Heart left ventricle (tissue), 13 donors: ENCODE results near the gene OR10R2.

Source experiments
- POLR2A ChIP-seq, 2 donors: fragments of 450-650 bp; IDR thresholded peaks; one replicate each; pipeline ENCODE4 v1.6.1; 2017; ENCODE audit warnings: antibody characterized with exemption in 2 of 2, mild to moderate bottlenecking in 2 of 2, moderate library complexity in 2 of 2
- TF ChIP-seq, protein P1 (sequence below), 12 donors: fragments of 200-600 bp; sonication (generic) in 4 of 12; IDR thresholded peaks; one replicate each; pipeline versions ENCODE4 v1.5.0 to v1.8.0; 2018 to 2022; ENCODE audit warnings: antibody characterized with exemption in 12 of 12, mild to moderate bottlenecking in 5 of 12
- donor health status: ischemic (EF 13 %, LVEDD 7.1; RV severe dilation, severe dysfunction).
- donor health status: DM: no; HTN: yes; CAD: no.
- donor health status: DM: no; HTN: no; CAD: no.
- donor health status: ischemic (EF 25% LVEDD 6.9; RV normal size, moderate dysfunction).
- donor health status: ischemic (EF 25% LVEDD 5.7; RV mildly dilated, moderate dysfunction).
- donor health status: ischemic (EF 35%, LVEDD 5.7; RV mildly dilated, moderate dysfunction).
- donor health status: nonischemic (EF 11% LVEDD 7.7; RV severe dilation, severe dysfunction).
- donor health status: DM: yes; HTN: yes; CAD: no.
- donor health status: PGD.
- donor health status: ischemic (EF 29% LVEDD 5.4; RV normal size, mild dysfunction).
- donor health status: nonischemic (EF 23%, LVEDD 6.1; RV moderate dilation, normal function).

DNA sequence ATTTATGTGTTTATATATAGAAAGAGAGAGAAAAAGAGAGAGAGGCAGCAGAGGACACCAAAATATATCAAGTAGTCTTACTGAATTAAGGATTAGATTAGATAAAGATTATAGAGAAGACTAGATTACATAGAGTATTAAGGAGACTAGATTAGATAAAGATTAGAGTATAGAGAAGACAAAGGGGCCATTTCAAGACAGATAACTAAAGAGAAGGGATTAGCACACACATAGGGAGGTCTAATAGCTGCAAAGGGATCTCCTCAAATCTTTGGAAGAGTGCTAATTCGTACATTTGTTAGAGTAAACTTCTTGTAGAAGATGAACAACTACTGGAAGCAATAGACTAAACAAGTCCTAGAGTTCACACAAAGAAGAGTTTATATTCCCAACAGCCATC lies 48.0 kb downstream of the OR10R2 start:
- TF ChIP-seq, protein P1, sequence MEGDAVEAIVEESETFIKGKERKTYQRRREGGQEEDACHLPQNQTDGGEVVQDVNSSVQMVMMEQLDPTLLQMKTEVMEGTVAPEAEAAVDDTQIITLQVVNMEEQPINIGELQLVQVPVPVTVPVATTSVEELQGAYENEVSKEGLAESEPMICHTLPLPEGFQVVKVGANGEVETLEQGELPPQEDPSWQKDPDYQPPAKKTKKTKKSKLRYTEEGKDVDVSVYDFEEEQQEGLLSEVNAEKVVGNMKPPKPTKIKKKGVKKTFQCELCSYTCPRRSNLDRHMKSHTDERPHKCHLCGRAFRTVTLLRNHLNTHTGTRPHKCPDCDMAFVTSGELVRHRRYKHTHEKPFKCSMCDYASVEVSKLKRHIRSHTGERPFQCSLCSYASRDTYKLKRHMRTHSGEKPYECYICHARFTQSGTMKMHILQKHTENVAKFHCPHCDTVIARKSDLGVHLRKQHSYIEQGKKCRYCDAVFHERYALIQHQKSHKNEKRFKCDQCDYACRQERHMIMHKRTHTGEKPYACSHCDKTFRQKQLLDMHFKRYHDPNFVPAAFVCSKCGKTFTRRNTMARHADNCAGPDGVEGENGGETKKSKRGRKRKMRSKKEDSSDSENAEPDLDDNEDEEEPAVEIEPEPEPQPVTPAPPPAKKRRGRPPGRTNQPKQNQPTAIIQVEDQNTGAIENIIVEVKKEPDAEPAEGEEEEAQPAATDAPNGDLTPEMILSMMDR (IDR thresholded peaks at IDR 0.05), result no peak
- TF ChIP-seq POLR2A (IDR thresholded peaks at IDR 0.05), result no peak
